Spleen (tissue), 7 donors: ENCODE data around the gene FAM78B.

Experiments
- POLR2A ChIP-seq, 3 donors: fragments of 450-650 bp; IDR thresholded peaks; one replicate each; pipeline ENCODE4 v1.5.1; 2017; ENCODE audit warnings: antibody characterized with exemption in 3 of 3, mild to moderate bottlenecking in 1 of 3
- POLR2AphosphoS5 ChIP-seq, 3 donors: sonication (generic); formaldehyde crosslinking; IDR thresholded peaks; one replicate each; pipeline ENCODE4 v1.5.1; 2017; ENCODE audit warnings: antibody characterized with exemption in 3 of 3
- TF ChIP-seq, protein P1 (sequence below), 11 experiments: fragments of 200-600 bp in 7 of 11; fragments of 450-650 bp in 4 of 11; sonication (generic) in 4 of 11; IDR thresholded peaks in 8 of 11; conservative IDR thresholded peaks in 3 of 11; 1 replicate in 7 of 11; 2 replicates in 4 of 11; pipeline versions ENCODE4 v1.4.0 to v1.8.0; 2016 to 2021; ENCODE audit warnings: antibody characterized with exemption in 11 of 11, inconsistent platforms in 4 of 11, mild to moderate bottlenecking in 1 of 11
- donor health status: DM: no; HTN: no; CAD: no; lungs with moderate emphysema.
- donor health status: DM: no; HTN: no; CAD: no.
- donor health status: DM: no; HTN: no; CAD: no.

DNA sequence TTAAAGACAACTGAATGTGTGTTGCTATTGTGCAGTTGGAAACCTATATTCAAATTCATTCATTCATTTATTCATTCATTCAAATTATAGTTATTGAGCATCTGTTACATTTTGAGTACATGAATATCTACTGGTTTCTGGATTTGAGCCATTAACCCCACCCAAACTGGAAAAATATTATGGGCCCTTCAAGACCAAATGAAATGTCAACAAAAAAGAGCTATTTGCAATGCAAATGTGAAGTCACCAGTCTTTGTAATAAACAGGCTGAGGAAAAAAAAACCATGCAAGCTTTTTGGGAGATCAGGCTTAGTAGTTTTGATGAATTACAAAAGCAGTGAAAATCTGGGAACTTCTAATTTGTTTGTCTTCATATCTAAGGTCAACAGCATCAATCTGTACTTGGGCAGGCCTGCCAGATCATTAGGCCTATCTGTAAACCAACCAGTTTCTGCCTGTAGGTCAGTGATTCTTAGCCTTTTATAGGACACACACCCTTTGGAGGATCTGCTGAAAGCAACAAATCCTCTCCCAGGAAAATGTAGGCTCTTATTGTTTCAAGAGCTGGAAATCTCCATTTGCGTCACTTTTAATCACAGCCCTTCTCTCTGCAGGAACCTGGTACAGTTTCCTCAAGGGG is 134.7 kb downstream of the FAM78B start:
- TF ChIP-seq, protein P1, sequence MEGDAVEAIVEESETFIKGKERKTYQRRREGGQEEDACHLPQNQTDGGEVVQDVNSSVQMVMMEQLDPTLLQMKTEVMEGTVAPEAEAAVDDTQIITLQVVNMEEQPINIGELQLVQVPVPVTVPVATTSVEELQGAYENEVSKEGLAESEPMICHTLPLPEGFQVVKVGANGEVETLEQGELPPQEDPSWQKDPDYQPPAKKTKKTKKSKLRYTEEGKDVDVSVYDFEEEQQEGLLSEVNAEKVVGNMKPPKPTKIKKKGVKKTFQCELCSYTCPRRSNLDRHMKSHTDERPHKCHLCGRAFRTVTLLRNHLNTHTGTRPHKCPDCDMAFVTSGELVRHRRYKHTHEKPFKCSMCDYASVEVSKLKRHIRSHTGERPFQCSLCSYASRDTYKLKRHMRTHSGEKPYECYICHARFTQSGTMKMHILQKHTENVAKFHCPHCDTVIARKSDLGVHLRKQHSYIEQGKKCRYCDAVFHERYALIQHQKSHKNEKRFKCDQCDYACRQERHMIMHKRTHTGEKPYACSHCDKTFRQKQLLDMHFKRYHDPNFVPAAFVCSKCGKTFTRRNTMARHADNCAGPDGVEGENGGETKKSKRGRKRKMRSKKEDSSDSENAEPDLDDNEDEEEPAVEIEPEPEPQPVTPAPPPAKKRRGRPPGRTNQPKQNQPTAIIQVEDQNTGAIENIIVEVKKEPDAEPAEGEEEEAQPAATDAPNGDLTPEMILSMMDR (IDR thresholded peaks at IDR 0.05 in 8 of 11, conservative IDR thresholded peaks at IDR 0.05 in 3 of 11): no peak
- TF ChIP-seq POLR2AphosphoS5 (IDR thresholded peaks at IDR 0.05) (no peak), POLR2A (IDR thresholded peaks at IDR 0.05) (no peak)
